DND-41 (cell line): Measurements from ENCODE around the gene CMTR1.
"Not testable (repeated sequence)": the region's sequence is repeated elsewhere in the genome, so short reads cannot be mapped to it uniquely, and the experiment has no call there.

ENCODE experiments used
- EZH2 ChIP-seq: IDR thresholded peaks from 3 replicates; pipeline ENCODE4 v1.6.1; 2012; ENCODE audit warnings: borderline replicate concordance, low read depth, mild to moderate bottlenecking, moderate library complexity, low read length, inconsistent platforms; ENCODE audit not compliant: severe bottlenecking
- TF ChIP-seq, protein P1 (sequence below): IDR thresholded peaks from 2 replicates; pipeline ENCODE4 v1.5.1; 2012; ENCODE audit warnings: borderline replicate concordance, low read length, moderate library complexity, mild to moderate bottlenecking; ENCODE audit not compliant: poor library complexity, severe bottlenecking; ENCODE audit errors: extremely low read depth

DNA sequence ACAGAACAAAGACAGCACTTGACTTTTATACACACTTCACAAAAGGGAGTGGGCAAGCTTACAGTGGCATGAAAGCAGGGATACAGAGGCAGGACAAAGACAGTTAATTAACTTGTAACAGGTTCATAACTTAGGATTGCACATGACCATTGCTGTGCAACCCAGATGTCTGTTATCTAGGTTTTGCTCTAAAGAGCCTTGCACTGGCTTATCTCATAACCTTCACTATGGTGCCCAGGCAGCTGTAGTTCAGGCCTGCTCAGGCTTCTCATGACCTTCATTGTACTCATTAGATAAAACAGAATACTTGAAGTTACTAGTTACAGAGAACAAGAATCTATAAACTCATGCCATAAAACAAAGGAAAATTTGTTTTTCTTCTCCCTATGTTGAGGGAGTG is 31.4 kb upstream of the CMTR1 start:
- TF ChIP-seq, protein P1, sequence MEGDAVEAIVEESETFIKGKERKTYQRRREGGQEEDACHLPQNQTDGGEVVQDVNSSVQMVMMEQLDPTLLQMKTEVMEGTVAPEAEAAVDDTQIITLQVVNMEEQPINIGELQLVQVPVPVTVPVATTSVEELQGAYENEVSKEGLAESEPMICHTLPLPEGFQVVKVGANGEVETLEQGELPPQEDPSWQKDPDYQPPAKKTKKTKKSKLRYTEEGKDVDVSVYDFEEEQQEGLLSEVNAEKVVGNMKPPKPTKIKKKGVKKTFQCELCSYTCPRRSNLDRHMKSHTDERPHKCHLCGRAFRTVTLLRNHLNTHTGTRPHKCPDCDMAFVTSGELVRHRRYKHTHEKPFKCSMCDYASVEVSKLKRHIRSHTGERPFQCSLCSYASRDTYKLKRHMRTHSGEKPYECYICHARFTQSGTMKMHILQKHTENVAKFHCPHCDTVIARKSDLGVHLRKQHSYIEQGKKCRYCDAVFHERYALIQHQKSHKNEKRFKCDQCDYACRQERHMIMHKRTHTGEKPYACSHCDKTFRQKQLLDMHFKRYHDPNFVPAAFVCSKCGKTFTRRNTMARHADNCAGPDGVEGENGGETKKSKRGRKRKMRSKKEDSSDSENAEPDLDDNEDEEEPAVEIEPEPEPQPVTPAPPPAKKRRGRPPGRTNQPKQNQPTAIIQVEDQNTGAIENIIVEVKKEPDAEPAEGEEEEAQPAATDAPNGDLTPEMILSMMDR = not testable (repeated sequence)
- TF ChIP-seq EZH2 = not testable (repeated sequence)
